GM06990 (cell line): ENCODE data around the gene SEZ6L.

Source experiments
- DNase-seq: peaks from one replicate; pipeline ENCODE4 v3.0.0-alpha.2; 2011; ENCODE audit not compliant: insufficient read length; ENCODE audit errors: extremely low read depth
- H3K27me3 ChIP-seq: replicated peaks from 2 replicates; pipeline ENCODE4 v1.6.0; 2011; ENCODE audit warnings: low read length; ENCODE audit not compliant: control insufficient read depth, insufficient read depth
- H3K36me3 ChIP-seq: 2 replicates; pipeline ENCODE4 v1.5.1; 2011; ENCODE audit warnings: low read length; ENCODE audit not compliant: control insufficient read depth, insufficient read depth
- H3K4me3 ChIP-seq: replicated peaks from 2 replicates; pipeline ENCODE4 v1.5.1; 2011; ENCODE audit warnings: low read depth, mild to moderate bottlenecking, control low read depth, low read length
- TF ChIP-seq, protein P1 (sequence below): IDR thresholded peaks from 2 replicates; pipeline ENCODE4 v1.5.1; 2011; ENCODE audit warnings: low read length, control low read depth, mild to moderate bottlenecking, inconsistent platforms; ENCODE audit not compliant: insufficient read depth, poor library complexity, severe bottlenecking

The SEZ6L gene

DNA sequence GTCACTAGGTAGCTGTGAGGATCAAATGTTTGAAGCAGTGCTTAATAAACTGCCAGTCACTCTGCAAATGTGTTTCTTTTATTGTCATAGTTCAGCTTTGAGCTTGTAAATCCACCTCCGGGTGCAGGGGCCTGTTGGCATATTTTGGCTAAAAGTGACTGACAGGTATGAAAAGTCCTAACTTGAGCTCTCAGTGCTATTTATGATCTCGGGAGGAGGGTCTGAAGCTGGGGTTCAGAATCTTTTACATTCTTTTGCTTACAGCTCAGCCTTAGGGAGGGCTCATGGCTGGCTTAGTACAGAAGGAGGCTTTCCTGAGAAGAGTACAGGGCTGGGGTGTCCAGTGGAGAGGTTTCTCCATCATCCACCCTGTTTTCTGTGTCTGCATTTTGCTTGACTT, 261.3 kb downstream of the SEZ6L start:
- Histone ChIP-seq H3K27me3 (no peaks in the 10 kb centered on the region; the same call in 1 of the 2 replicates), H3K36me3 (peaks cover 11% of the 10 kb centered on the region), H3K4me3 (peak overlapping the region; percentile 84)
- no peak for DNase-seq
- TF ChIP-seq, protein P1, sequence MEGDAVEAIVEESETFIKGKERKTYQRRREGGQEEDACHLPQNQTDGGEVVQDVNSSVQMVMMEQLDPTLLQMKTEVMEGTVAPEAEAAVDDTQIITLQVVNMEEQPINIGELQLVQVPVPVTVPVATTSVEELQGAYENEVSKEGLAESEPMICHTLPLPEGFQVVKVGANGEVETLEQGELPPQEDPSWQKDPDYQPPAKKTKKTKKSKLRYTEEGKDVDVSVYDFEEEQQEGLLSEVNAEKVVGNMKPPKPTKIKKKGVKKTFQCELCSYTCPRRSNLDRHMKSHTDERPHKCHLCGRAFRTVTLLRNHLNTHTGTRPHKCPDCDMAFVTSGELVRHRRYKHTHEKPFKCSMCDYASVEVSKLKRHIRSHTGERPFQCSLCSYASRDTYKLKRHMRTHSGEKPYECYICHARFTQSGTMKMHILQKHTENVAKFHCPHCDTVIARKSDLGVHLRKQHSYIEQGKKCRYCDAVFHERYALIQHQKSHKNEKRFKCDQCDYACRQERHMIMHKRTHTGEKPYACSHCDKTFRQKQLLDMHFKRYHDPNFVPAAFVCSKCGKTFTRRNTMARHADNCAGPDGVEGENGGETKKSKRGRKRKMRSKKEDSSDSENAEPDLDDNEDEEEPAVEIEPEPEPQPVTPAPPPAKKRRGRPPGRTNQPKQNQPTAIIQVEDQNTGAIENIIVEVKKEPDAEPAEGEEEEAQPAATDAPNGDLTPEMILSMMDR = no peak

DNA sequence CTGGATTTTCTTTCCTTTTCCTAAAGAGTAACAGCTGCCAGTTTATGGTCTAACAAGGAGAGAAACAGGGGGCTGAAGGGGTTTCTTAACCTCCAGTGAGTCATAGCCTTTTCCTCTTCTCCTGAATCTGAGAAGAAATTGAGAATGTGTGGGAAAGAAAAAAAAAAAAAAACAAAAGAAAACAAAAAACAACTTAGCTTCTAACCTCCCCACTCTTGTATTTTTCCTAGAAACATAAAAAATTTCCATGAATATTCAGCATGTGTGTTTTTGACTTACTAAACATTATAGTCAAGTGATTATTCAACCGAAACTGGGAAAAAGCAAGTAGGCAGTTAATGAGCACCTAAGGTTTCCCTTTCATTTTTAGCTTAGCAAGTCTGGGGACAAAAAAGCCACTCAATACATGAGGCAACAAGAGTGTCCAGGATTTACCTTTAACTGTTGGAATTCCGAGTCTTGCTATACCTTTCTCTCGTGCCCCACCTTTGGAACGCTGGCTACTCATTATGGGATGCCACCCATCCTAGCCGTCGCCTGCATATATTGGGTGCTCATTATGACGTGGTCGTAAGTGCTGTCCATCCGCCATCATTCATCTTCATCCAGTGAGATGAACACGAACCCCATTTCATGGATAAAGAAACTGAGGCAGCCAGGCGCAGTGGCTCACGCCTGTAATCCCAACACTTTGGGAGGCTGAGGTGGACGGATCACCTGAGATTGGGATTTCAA, 262.2 kb downstream of the SEZ6L start:
- Histone ChIP-seq H3K4me3 (peak overlapping the region; percentile 84), H3K27me3 (no peaks in the 10 kb centered on the region), H3K36me3 (peaks cover 12% of the 10 kb centered on the region)
- DNase-seq = no peak
- TF ChIP-seq, protein P1 = no peak

DNA sequence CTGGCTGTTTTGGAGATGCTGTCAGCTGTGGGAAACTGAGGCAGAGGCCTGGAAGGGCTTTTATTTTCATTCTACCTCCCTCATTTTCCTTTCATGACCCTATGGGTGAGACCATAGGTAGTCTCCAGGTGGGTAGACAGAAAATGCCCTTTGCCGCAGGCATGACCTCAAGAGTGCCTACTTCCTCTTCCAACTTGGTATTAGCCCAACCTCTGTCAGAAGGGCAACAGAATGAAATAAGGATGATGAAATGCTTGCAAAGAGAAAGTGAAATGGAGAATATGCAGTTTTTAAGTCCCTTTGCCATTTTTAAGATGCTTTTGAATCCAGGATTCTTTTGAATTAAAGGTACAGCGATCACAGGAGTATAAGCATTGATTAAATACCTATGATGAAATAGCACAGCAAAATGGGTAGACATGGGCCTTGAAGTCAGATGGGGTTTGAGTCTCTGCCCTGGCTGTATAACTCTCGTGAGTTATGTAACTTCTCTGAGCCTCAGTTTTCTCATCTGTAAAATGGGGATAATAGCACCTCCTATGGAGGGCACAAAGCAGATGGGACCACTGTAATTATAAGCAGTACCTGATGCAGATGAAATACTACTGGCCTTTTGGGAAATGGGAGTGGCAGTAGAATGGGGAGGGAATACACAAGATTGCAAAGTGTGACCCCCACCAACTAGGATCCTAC, 263.5 kb downstream of the SEZ6L start:
- no peak overlapping the region for H3K4me3 ChIP-seq
- DNase-seq = peak; percentile 41
- H3K36me3 ChIP-seq = peaks cover 16% of the 10 kb centered on the region
- H3K27me3 ChIP-seq = no peaks in the 10 kb centered on the region
- TF ChIP-seq, protein P1 = no peak
